Effector memory CD4-positive, alpha-beta T cell (primary cell): ENCODE results near the gene ACSM2B.
"Not testable (repeated sequence)": the region's sequence is repeated elsewhere in the genome, so short reads cannot be mapped to it uniquely, and the experiment has no call there.

ENCODE experiments used
- DNase-seq, 3 donors: peaks; one replicate each; pipeline ENCODE4 v3.0.0-alpha.2; 2020
- H3K27ac ChIP-seq: 2 replicates; pipeline ENCODE4 v1.7.0; 2013; ENCODE audit warnings: mild to moderate bottlenecking, low read length, moderate library complexity; ENCODE audit not compliant: insufficient read depth, poor library complexity, severe bottlenecking
- H3K27me3 ChIP-seq: replicated peaks from 2 replicates; pipeline ENCODE4 v1.7.0; 2013; ENCODE audit warnings: mild to moderate bottlenecking, low read length; ENCODE audit not compliant: insufficient read depth, control insufficient read depth, poor library complexity, severe bottlenecking
- H3K36me3 ChIP-seq: 2 replicates; pipeline ENCODE4 v1.7.0; 2013; ENCODE audit warnings: mild to moderate bottlenecking, low read length, moderate library complexity; ENCODE audit not compliant: control insufficient read depth, insufficient read depth
- H3K4me1 ChIP-seq: 2 replicates; pipeline ENCODE4 v1.7.0; 2013; ENCODE audit warnings: low read length, mild to moderate bottlenecking; ENCODE audit not compliant: control insufficient read depth, insufficient read depth, poor library complexity, severe bottlenecking
- H3K4me3 ChIP-seq: 2 replicates; pipeline ENCODE4 v1.7.0; 2013; ENCODE audit warnings: low read length, low read depth, mild to moderate bottlenecking; ENCODE audit not compliant: insufficient read depth, poor library complexity, severe bottlenecking
- H3K9me3 ChIP-seq: 2 replicates; pipeline ENCODE4 v1.7.0; 2013; ENCODE audit warnings: mild to moderate bottlenecking, low read length, moderate library complexity; ENCODE audit not compliant: control insufficient read depth

ACSM2B gene

DNA sequence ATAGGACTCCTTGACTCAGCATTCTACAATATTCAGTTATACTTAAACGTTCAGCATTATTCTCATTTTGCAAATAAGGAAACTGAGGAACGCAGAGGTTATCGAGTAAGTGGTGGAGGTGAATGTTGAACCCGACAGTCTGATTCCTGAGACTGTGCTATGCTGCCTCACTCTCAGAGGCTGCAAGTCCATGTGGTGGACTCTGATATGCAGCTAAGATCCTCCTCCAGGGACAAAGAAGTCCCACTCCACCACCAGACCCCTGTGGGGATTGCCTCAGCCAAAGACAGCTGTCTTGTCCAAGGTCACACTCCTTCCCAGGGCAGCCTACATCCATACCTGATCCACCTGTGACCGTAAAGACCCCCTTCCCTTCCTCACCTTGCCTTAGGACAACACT, 37.5 kb downstream of the ACSM2B start:
- Histone ChIP-seq H3K9me3 (no peaks in the 10 kb centered on the region), H3K27ac (no peak overlapping the region), H3K4me3 (no peak overlapping the region), H3K27me3 (no peaks in the 10 kb centered on the region), H3K36me3 (no peaks in the 10 kb centered on the region), H3K4me1 (no peaks in the 10 kb centered on the region)
- DNase-seq: no peak

DNA sequence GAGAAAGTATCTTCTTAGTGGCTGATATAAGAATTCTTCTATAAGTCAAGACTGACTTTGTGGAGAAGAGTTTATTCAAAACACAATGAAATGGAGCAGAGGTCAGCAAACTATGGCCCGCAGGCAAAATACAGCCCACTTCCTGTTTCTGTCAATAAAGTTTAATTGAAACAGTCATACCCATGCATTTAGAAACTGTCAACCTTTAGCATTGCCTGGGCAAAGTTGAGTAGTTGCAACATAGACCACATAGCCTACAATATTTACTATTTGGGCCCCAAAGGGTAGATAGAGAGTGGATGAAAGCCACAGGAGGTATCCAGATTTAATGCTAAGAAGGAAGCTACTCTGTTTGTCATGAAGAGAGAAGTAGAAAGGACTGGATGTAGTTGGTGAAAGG, 38.0 kb downstream of the ACSM2B start:
- no peak for DNase-seq
- H3K4me3 ChIP-seq: no peak overlapping the region
- H3K27me3 ChIP-seq: no peaks in the 10 kb centered on the region
- no peaks in the 10 kb centered on the region for H3K9me3 ChIP-seq
- no peaks in the 10 kb centered on the region for H3K36me3 ChIP-seq
- no peak overlapping the region for H3K27ac ChIP-seq
- H3K4me1 ChIP-seq: no peaks in the 10 kb centered on the region

DNA sequence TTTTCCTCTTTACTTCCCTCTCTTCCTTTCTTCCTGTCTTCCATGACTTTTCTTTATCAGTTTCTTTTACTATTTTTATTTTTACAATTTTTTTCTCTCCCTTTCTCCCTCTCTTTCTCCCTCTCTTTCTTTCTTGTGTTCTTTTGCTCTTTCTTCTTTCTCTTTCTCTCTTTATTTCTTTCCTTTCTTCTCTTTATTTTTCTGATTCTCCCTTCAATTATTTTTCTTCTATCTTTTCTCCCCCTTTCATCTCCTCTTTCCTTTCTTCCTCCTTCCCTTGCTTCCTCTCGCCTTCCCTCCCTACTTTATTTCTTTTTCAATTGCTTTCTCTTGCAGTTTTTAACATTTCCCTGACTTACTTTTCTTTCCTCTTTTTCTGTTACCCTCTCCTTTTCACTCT, 39.5 kb downstream of the ACSM2B start:
- H3K4me1 ChIP-seq, DNase-seq, H3K27me3 ChIP-seq, H3K27ac ChIP-seq, H3K36me3 ChIP-seq, H3K4me3 ChIP-seq, H3K9me3 ChIP-seq: not testable (repeated sequence)

DNA sequence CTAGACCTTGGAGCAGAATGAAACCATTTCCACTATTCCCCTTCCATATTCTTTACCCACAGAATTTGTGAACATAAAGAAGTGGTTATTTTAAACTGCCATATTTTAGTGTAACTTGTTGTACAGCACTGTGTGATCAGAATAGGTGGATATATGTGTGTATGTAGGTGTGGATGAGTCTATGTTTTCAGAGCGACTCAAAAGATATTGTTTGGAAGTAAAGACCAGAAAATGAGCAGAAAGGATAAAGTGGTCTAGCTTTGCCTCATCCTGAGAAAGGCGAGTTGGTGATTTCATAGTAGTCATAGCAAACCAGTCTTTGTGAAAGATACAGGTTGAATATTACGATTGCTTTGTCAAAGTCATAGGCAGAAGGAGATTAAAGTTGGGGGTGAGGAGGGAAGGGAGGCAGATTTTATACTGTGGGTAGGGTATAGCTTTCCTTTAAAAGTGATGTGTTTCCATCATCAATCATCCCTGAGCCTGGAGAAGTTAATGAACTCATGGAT, 43.8 kb downstream of the ACSM2B start:
- H3K4me3 ChIP-seq, H3K36me3 ChIP-seq, H3K4me1 ChIP-seq, H3K27me3 ChIP-seq, H3K9me3 ChIP-seq, H3K27ac ChIP-seq, DNase-seq: not testable (repeated sequence)

DNA sequence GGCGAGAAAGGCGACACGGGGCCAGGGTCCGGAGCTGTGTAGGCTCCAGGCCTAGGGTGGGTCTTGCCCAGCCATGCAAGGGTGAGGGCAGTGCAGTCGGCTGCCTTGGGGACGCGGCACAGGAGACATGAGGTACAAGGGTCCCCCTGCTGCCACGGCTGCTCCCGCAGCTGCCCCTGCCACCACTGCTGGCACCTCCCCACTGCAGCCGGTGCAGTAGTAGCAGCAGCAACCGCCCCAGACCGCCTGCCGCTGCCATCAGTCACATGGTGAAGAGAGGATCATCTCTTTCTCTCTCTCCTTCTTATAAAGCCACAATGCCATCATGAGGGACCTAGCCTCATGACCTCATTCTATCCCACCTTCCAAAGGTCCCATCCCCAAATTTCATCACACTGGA, 44.4 kb downstream of the ACSM2B start:
- H3K9me3 ChIP-seq, H3K4me3 ChIP-seq, H3K27ac ChIP-seq, H3K4me1 ChIP-seq, H3K27me3 ChIP-seq, DNase-seq, H3K36me3 ChIP-seq: not testable (repeated sequence)

DNA sequence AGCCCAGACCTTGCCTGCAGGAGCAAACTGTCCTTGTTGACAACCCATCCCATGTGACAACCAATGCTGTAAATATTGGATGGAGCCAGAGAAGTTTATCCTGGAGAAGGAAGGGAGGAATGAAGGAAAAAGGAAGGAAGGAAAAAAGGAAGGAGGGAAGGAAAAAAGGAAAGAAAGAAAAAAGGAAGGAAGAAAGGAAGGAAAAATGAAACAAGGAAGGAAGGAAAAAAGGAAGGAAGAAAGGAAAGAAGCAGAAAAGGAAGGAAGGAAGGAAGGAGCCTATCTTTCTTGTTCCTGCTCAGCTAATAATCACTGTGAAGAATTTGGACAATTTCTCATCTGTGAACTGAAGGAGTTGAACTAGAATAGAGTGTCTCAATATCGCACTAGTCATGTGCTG, 56.1 kb downstream of the ACSM2B start:
- H3K27ac ChIP-seq: no peak overlapping the region
- no peaks in the 10 kb centered on the region for H3K36me3 ChIP-seq
- no peaks in the 10 kb centered on the region for H3K9me3 ChIP-seq
- H3K4me1 ChIP-seq: no peaks in the 10 kb centered on the region
- no peak for DNase-seq
- no peak overlapping the region for H3K4me3 ChIP-seq
- no peaks in the 10 kb centered on the region for H3K27me3 ChIP-seq

DNA sequence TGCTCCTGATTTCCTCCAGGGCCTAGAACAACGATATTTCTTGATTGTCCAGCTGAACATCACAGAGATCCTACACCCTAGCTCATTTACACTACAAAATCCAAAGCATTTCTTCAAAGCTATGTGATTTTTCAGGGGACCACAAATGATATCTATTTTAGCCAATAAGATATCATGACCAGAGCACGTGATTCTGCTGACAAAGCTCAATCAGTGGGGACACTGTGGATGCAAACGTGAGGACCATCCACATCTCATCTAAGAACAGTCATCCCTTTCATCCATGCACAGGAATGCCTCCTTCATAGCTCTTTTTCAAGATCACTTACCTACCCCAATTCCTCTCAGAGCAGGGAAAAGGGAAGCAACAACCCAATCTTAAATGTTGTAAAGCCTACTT, 56.9 kb downstream of the ACSM2B start:
- no peaks in the 10 kb centered on the region for H3K9me3 ChIP-seq
- H3K4me3 ChIP-seq: no peak overlapping the region
- H3K27me3 ChIP-seq: no peaks in the 10 kb centered on the region
- no peak for DNase-seq
- H3K27ac ChIP-seq: no peak overlapping the region
- no peaks in the 10 kb centered on the region for H3K36me3 ChIP-seq
- H3K4me1 ChIP-seq: no peaks in the 10 kb centered on the region

DNA sequence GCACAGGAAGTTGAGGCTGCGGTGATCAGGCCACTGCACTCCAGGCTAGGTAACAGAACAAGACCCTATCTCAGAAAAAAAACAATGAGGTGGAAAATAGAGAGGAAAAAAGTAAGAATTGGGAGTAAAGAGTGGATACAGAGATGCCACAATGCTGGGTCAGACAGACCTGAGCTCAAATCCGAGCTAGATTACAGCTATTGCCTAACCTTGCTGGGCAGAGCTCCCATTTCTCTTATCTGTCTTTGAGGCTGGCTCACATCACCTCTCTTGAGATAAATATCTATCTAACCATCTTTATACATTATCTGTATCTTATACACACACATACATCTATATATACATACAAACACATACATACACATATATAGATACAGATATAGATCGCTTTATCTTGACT, 59.0 kb downstream of the ACSM2B start:
- no peaks in the 10 kb centered on the region for H3K27me3 ChIP-seq
- no peak overlapping the region for H3K27ac ChIP-seq
- no peak for DNase-seq
- H3K36me3 ChIP-seq: no peaks in the 10 kb centered on the region
- H3K9me3 ChIP-seq: no peaks in the 10 kb centered on the region
- no peaks in the 10 kb centered on the region for H3K4me1 ChIP-seq
- no peak overlapping the region for H3K4me3 ChIP-seq

DNA sequence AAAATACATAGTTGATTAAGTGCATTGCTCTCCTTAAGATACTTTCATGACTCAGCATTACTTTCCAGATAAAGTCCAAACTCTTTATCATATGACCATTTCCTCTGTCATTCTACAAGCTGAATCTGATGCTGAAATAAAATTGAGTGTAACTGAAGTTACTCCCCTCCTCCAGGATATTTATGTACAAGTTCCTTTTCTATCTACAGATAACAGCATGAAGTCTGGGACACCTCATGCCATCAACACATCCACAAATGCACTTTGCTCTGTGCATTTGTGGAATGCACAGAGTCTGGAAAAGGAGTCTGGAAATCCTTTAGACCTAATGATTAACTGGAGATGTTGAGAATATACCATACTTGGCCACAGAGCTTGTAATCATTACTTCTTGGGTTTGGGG, 60.5 kb downstream of the ACSM2B start:
- Histone ChIP-seq H3K36me3 (no peaks in the 10 kb centered on the region), H3K27me3 (no peaks in the 10 kb centered on the region), H3K4me3 (no peak overlapping the region), H3K4me1 (no peaks in the 10 kb centered on the region), H3K27ac (no peak overlapping the region), H3K9me3 (no peaks in the 10 kb centered on the region)
- no peak for DNase-seq

DNA sequence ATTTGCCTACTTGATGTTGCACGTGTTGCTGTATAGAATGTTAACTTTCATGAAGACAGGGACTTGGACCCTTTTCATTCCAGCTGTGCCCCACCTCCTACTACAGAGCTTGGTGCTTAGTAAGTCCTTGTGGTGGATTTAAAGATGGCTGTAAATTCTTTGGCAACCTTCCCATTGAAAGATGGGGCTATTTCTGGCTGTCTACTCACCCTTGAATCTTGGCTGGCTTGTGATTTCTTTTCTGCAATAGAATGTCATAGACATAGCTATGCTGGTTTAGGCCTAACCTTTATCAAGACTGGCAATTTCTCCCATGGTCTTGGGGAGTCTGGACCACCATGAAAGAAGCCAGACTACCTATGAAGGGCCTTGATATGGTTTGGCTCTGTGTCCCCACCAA, 65.8 kb downstream of the ACSM2B start:
- Histone ChIP-seq H3K36me3 (no peaks in the 10 kb centered on the region), H3K9me3 (no peaks in the 10 kb centered on the region), H3K27ac (no peak overlapping the region), H3K4me1 (no peaks in the 10 kb centered on the region), H3K4me3 (no peak overlapping the region), H3K27me3 (no peaks in the 10 kb centered on the region)
- no peak for DNase-seq

DNA sequence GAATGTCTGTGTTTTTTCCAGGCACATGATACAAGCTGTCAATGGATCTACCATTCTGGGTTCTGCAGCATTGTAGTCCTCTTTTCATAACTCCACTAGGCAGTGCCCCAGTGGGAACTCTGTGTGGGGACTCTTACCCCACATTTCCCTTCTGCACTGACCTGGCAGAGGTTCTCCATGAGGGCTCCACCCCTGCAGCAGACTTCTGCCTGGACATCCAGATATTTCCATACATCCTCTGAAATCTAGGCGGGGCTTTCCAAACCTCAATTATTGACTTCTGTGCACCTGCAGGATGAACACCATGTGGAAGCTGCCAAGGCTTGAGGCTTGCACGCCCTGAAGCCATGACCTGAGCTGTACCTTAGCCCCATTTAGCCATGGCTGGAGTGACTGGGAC, 68.9 kb downstream of the ACSM2B start:
- no peak for DNase-seq
- H3K4me1 ChIP-seq: no peaks in the 10 kb centered on the region
- no peaks in the 10 kb centered on the region for H3K36me3 ChIP-seq
- H3K27me3 ChIP-seq: no peaks in the 10 kb centered on the region
- H3K4me3 ChIP-seq: no peak overlapping the region
- H3K27ac ChIP-seq: no peak overlapping the region
- H3K9me3 ChIP-seq: no peaks in the 10 kb centered on the region
